NCI-H2171 treated with DMSO at 0.1 percent for 48 hours (cell line): Measurements from ENCODE around the gene AIM2.

Source experiments
- DNase-seq: peaks from one replicate; lab custom pipeline; 2025; lab: John Stamatoyannopoulos, UW

AIM2 gene

DNA sequence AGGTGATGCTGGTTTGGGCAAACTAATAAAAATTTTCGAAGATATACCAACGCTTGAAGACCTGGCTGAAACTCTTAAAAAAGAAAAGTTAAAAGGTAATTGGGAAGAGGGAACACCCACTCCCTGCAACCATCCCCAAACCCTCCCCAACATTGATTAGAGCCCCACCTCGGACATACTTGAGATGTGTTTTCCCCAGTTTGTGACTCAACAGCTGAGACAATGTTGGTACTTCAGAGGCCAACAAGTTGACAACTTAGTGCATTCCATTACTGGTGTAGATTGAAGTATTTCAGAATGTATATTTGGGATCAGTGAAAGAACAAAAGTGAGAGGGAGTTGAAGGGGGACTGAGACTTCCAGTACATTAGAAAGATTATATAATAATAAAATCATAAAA, 61.7 kb downstream of the AIM2 start:
- DNase-seq, result no peak

DNA sequence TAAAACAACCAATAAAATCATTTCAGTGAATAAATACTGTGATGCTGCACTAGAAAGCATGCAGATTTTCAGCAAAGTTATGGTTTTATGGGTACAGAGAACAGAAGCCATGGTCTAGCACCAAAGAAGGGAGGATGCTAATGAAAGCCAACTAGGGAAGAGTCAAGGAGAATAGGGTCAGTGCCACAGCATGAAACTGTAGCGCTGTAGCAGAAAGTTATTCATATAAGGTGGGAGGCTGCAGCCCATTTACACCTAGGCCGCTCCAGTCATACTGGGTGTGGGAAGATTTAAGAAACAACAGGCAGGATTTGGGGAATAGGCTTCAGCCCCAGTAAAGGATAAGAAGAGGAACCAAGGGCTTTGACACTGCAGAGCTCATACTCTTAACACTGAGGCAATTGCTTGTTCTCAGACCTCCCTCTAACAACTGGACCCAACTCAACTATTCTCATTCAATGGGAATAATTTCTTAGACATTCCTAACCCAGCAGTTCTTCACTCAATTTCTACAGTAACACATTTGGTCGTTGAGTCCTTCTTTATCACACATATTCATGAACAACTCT, 62.5 kb downstream of the AIM2 start:
- DNase-seq, result no peak

- DNase-seq, result no peak
These were observed 64.1 kb downstream of the AIM2 start for GRCh38 chr1:159012495-159012894.
